Measurements from ENCODE around the gene APBA2.

DNA sequence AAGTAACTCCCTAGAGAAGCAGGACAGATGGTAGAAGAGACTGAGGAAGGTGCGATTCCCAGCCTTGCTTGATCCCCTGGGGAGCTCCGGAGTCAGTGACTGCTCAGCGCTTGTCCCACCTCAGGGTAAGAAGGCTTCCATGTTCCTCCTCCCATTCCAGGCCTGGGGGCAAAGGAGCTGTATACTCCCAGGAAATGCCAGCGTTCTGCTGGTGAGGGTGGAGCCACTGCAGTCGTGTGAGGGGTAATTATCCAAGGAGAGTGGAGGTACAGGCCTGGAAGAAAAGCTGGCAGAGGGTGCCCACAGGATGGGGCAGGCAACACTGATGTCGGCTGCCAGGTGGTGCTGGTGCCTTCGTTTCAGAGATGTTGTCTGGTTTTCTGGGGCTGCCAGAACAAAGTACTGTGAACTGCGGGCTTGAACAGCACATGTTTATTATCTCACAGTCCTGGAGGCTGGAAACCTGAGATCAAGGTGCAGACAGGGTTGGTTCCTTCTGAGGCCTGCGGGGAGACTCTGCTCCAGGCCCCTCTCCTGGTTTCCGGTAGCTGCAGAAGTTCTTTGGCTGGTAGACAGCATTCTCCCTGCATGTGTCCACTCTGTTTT, 12.1 kb upstream of the APBA2 start:
- TF ChIP-seq CTCF (IDR thresholded peaks at IDR 0.05) = no peak
- no peak for TF ChIP-seq POLR2A (IDR thresholded peaks at IDR 0.05)
